HG02973 (cell line): ENCODE measurements around the gene WDR90.

Experiments
- ATAC-seq: cut with Tn5 transposase; IDR thresholded peaks from one replicate; pipeline ENCODE4 v1.9.1; 2021; ENCODE audit warnings: moderate library complexity; ENCODE audit not compliant: unreplicated experiment

Gene WDR90

DNA sequence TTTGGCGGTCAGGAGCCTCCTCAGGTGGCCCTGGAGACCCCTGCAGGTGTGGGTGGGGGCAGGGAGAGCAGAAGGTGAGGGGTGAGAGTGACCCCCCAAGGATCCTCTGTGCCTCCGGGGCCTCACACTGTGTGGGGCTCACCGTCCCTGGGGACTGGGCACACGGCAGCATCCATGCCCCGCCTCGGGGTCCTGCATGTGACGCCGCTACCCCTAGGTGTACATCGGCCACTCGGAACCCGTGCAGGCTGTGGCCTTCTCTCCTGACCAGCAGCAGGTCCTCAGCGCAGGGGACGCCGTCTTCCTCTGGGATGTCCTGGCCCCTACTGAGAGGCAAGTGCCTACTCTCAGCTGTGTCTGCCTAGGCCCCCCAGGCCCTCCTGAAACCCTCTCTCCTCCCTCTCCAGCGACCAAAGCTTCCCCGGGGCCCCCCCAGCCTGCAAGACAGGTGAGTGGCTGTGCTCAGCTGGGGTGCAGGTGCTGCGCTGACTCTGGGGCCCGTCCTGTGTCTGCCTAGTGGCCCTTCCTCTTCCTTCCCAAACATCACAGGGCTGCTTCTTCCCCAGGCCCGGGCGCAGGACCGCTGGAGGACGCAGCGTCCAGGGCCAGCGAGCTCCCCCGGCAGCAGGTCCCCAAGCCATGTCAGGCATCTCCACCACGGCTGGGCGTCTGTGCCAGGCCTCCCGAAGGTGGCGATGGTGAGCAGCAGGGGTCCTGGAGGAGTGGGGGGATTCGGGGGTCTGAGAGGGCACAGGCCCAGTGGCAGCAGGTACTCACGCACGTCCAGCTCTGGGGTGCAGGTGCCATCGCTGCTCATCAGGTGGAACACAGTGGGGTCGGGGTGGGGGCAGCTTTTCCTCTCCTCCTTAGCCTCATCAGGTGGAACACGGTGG, 9.8 kb downstream of the WDR90 start:
- ATAC-seq = no peak

DNA sequence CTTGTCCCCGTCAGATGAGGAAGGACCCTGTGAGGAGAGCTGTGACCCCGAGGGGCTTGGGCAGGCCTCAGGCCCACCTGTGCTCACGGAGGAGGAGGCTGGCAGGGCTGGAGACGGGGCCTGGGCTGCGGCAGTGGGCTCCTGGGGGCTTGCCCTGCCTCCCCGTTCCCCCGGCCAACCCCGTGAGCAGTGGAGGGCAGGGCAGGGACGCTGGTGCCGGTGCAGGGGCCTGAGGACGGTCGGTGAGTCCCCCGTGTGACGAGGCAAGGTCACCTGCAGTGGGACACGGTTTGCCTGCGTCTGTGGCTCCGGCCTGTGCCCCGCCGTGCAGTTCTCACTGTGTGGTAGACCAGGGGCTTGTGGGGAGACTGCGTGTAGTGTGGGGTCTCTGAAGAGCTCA, 10.5 kb downstream of the WDR90 start:
- ATAC-seq = no peak

DNA sequence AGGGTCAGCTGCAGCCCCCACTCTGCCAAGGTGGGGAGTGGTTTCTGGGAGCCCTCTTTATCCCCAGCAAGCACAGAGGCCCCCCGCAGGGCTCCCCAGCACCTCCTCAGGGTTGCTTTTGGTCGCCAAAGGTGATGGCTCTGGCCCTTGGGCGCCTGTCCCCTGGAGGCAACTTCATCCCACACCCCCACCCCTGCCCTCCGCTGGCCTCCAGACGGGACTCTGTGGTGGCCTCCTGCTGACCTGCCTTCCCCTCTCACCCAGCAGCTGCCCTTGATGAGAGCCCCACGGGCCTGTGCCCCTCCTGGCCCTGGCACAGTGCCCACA, 10.9 kb downstream of the WDR90 start:
- ATAC-seq = no peak

DNA sequence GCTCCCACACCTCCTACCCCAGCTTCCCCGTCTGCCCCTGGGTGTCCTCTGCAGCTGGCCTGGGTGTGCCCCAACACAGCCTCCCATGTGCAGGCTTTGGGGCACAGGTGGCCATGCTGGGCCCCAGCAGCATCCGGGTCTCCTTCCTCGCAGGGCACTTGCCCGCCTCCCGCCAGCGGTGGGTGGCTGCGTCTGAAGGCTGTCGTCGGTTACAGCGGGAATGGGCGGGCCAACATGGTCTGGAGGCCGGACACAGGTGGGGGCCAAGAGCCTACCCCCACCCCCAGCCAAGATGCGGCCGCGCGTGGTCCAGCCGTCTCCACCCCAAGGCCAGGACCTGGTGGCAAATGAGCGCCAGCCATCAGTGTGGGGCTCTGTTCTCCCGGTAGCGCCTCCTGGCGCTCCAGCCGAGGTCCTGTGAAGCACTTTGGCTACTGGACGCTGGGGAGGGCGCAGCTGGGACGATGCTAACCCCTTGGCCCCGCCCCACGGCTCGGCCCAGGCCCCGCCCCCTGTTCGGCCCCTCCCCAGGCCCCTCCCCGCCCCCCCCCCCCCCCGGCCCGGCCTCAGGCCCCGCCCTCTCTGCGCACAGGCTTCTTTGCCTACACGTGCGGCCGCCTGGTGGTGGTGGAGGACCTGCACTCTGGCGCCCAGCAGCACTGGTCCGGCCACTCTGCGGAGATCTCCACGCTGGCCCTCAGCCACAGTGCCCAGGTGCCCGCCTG, 11.5 kb downstream of the WDR90 start:
- no peak for ATAC-seq

DNA sequence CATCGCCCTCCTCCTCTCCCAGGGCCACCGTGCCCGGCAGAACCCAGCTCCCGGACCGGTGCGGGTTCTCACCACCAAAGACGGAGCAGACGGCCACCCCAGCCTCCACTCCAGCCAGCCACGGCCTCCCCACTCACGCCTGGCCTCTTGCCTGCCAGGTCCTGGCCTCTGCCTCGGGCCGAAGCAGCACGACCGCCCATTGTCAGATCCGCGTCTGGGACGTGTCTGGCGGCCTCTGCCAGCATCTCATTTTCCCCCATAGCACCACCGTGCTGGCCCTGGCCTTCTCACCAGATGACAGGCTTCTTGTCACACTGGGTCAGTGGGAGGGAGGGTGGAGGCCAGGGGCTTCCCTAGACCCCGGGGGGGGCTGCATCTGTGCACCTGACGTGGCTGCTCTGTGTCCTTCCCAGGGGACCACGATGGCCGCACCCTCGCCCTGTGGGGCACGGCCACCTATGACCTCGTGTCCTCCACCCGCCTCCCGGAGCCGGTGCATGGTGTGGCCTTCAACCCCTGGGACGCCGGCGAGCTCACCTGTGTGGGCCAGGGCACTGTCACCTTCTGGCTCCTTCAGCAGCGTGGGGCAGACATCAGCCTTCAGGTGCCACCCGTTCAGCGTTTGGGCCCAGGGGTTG, 12.1 kb downstream of the WDR90 start:
- ATAC-seq = no peak

DNA sequence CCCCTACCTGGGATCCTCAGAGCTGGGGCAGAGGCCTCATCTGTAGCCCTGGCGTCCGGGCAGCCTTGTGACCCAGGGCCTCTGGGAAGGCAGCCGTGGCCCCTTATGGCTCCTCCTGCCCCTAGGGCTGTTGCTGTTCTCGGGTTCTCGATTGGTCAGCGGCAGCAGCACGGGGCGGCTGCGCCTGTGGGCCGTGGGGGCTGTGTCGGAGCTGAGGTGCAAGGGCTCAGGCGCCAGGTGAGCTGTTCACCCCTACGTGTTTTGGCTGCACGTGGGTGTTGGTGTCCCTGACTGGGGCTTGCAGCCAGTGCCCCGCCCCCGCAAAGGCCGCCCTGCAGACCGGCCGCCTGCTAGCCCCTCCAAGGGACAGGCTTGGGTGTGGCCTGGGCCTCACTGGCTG, 12.9 kb downstream of the WDR90 start:
- ATAC-seq = no peak

DNA sequence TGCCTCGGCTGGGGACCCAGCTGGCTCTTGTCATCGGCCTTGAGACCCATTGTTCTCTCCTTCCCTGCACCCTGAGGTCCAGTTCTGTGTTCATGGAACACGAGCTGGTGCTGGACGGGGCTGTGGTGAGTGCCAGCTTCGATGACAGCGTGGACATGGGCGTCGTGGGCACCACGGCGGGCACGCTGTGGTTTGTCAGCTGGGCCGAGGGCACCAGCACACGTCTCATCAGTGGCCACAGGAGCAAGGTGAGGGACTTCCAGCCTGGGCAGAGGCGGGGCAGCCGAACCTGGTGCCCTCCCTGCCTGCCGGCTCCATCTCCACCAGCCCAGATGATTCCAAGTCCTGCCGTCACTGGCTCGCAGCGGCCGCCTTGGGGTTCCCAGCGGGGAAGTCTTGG, 13.4 kb downstream of the WDR90 start:
- ATAC-seq = no peak

DNA sequence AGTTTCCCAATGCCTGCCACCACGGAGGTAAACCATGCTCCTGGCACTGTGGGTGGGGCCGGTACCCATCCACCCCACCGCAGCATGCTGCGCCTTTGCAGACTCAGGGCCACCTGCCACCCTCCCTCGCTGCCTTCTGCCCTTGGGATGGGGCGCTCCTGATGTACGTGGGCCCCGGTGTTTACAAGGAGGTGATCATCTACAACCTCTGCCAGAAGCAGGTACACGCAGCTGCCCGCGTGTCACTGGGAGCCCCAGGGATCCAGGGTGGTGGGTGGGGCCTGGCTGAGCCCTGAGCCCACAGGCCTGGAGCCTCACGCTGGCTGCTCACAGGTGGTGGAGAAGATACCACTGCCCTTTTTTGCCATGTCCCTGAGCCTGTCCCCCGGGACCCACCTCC, 17.4 kb downstream of the WDR90 start:
- ATAC-seq = no peak

DNA sequence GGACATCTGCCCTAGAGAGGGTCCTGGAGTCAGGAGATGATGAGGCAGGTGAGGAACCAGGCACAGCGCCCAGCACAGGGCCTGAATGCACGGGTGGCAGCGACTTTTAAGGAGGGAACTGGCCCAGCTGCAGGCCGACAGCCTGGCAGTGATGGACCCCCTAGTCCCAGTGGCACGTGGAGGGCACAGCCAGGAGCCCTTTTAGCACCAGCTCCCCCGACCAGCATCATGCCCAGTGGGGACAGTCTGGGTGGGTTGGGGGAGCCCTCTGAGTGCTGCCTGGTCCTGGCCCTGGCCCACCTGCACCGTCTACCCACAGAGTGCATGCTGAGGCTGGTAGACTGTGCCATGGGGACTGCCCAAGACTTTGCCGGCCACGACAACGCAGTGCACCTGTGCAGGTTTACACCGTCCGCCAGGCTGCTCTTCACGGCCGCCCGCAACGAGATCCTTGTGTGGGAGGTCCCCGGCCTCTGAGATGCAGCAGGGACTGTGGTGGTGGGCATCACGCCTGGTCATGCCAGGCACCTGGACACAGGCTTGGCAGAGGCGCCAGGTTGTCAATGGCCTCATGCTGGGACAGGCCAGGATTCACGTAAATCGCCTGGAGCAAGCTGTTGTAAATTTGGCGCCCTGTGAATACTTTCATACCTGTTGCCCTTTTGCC, 18.1 kb downstream of the WDR90 start:
- no peak for ATAC-seq

DNA sequence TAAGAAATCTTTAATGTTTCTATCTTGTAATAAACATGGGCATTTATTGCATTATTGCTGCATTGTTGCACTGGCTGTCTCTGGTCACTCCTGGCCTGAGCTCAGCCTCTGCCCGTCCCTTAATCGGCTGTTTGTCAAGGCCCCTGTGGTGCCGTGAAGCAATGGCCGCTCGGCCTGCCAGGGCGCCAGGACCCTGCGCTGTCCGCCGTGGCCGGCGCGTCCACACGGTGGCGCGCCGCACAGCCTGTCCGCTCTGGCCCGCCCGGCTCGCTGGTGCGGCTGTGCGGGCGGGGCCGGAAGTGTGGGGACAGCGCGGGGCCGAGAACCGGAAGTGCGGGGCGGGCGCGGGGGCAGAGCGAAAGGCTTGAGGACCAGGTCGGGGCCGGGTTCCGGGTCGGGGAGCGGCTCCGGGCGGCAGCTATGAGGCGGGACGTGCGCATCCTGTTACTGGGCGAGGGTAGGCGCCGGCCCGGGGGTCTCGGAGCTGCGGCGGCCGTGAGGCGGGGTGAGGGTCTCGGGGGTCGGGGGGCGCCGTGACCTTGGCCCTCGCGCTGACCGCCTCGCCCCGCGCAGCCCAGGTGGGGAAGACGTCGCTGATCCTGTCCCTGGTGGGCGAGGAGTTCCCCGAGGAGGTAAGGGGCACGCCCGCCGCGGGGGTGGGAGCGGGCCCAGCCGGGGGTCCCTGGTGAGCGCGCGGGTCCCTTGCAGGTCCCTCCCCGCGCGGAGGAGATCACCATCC, 18.8 kb downstream of the WDR90 start, which contains the start of gene RHOT2:
Gene RHOT2 (plus strand): TSS at position 353 of the 739 bp plus-strand sequence. CDS start 68 bp downstream, at position 421.
- peak; percentile 73 for ATAC-seq

DNA sequence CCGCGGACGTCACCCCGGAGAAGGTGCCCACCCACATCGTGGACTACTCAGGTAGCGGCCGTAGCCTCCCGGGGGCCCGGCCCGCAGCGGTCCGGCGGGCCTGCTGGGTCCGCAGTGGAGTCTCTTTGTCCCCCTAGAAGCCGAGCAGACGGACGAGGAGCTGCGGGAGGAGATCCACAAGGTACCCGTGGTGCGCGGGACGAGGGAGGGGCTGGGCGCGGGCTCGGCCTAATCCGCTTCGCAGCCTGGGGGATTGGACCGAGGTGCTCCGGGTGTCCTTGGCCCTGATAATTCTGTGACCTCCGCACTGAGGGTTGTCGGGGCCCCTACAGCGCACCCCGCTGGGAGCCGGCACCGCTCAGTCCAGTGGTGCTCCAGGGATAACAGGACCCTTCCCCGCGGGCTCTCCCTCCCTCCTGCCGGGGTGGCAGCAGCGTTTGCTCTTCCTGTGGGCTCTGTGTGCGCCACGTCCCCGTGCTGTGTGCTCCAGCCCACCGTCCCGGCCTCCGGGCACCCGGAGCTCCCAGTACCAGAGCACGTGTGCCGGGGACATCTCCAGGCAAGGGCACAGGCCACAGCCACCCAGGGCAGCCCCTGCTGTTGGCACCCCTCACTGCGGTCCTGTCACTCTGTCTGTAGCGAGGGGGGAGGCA, 19.5 kb downstream of the WDR90 start:
- ATAC-seq = no peak

DNA sequence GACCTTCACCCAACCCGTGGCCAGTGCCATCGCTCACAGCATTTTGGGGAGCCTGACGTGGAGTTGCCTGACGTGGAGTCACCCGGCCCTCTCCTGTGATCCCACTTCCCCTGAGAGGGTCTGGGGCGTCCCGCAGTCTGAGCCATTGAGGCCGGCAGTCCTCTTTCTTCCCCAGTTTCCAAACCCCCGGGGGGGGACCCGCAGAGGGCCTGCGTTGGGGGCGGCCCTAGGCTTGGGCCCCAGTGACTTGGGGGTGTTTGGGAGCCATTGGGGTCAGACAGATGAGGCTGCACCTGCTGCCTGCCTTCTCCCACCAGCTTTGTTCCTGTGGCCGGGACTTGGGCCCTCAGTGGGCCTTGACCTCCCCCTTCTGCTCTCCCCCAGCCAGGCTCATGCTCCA, 20.5 kb downstream of the WDR90 start:
- ATAC-seq = no peak

DNA sequence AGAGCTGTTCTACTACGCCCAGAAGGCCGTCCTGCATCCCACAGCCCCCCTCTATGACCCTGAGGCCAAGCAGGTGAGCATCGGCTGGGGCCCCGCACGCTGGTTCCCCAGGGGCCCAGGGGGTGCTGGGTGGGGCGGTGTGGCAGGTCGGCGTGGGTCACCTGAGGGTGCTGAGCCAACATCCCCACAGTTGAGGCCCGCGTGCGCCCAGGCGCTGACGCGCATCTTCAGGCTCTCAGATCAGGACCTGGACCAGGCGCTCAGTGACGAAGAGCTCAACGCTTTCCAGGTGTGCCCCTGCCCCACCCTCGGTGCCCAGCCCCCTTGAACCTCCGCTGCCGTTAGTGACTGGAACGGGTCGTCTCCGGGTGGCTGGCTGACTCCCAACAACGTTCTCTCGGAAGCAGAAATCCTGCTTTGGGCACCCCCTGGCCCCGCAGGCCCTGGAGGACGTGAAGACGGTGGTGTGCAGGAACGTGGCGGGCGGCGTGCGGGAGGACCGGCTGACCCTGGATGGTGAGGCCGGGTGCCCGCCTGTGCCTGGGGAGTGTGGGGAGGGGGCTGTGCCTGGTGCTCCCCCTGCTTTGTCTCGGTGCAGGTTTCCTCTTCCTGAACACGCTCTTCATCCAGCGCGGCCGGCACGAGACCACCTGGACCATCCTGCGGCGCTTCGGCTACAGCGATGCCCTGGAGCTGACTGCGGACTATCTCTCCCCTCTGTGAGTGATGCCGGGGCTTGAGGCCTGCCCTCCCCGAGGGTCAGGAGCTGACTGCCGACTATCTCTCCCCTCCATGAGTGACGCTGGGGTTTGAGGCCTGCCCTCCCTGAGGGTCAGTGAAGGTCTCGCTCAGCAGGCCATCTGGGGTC, 21.6 kb downstream of the WDR90 start:
- no peak for ATAC-seq

DNA sequence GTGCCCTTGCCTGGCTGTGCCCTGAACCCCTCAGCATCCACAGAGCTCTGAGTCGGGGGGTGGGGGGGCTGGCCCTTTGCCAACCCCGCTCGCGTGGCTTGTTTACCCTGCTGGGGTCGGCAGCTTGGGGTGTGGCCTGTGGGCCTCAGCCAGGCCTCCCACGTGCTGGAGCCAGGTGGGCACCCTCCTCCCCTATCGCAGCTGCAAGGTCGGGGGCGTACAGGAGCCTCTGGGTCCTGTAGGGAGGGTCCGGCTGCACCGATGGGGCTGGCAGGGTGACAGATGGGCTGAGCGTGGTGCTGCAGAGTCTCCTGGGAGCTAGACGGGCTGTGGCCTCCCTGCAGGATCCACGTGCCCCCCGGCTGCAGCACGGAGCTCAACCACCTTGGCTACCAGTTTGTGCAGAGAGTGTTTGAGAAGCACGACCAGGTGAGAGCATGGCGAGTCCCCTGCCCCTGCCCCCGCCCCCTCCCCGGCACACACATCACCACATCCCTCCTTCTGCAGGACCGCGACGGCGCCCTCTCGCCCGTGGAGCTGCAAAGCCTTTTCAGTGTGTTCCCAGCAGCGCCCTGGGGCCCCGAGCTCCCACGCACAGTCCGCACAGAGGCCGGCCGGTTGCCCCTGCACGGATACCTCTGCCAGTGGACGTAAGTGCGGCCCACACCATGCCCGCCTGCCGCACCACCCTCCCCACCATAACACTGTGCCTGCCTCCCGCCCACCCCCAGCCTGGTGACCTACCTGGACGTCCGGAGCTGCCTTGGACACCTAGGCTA, 22.4 kb downstream of the WDR90 start:
- no peak for ATAC-seq

DNA sequence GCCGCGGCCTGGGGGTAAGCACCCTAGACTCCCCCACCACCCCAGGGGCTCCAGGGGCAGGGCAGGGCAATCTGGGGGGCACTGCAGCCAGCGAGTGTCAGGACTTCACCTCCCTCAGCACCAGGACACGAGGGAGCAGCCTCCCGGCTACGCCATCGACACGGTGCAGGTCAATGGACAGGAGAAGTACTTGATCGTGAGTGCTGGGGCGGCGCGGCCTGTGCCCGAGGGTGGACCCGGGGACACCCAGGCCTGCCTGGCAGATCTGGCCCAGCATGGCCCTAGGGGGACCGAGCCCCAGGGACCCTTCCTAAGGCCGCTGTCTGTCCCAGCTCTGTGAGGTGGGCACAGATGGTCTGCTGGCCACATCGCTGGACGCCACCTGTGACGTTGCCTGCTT, 23.2 kb downstream of the WDR90 start:
- ATAC-seq = no peak

DNA sequence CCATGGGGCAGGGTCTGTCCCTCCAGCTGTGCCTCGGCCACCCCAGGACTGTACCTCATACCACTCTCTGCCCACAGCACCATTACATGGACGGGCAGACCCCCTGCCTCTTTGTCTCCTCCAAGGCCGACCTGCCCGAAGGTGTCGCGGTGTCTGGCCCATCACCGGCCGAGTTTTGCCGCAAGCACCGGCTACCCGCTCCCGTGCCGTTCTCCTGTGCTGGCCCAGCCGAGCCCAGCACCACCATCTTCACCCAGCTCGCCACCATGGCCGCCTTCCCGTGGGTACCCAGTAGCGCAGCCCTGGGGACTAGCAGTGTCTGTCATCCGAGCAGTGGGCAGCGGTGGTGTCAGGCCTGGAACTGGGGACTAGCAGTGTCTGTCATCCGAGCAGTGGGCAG, 23.7 kb downstream of the WDR90 start:
- ATAC-seq = no peak

DNA sequence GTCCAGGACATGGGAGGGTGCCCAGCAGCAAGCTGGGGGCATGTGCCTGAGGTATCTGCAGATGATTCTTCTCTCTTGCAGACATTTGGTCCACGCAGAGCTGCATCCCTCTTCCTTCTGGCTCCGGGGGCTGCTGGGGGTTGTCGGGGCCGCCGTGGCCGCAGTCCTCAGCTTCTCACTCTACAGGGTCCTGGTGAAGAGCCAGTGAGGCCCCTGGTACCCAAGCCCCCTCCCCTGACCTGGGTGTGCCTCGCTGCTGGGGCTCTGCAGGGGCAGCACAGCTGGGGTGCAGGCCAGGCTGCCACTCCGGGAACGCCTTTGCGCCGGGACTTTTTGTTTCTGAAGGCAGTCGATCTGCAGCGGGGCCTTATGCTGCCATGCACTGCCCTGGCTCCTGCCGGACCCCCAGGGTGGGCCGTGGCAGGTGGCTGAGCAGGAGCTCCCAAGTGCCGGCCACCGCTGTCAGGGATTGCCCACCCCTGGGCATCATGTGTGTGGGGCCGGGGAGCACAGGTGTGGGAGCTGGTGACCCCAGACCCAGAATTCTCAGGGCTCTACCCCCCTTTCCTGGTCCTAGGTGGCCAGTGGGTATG, 24.3 kb downstream of the WDR90 start:
- no peak for ATAC-seq
